Natural killer cell (primary cell): ENCODE results near the gene SAMD4A. TPM values are rescaled to one million over a fixed set of nuclear protein-coding genes. Genes with fewer than 3 reads are reported as not detected.

ENCODE experiments used
- ATAC-seq, 3 donors: fragments of 150-1000 bp in 2 of 3; fragments of 200-7000 bp in 1 of 3; cut with Tn5 transposase; 1 replicate in 1 of 3; 2 replicates in 2 of 3; pipeline ENCODE4 v1.10.0; 2021; ENCODE audit warnings: mild to moderate bottlenecking in 2 of 3, moderate library complexity in 2 of 3
- DNase-seq, 2 donors: peaks; one replicate each; pipeline versions ENCODE4 v3.0.0 to v3.0.0-alpha.2; 2013 to 2021; ENCODE audit warnings: mixed read lengths in 1 of 2
- H3K27ac ChIP-seq: one replicate; pipeline ENCODE4 v1.5.1; 2013; ENCODE audit warnings: mild to moderate bottlenecking, low read length
- H3K27me3 ChIP-seq: one replicate; pipeline ENCODE4 v1.6.1; 2013; ENCODE audit warnings: low read length; ENCODE audit not compliant: control insufficient read depth, insufficient read depth
- H3K36me3 ChIP-seq: one replicate; pipeline ENCODE4 v1.6.1; 2013; ENCODE audit warnings: low read length; ENCODE audit not compliant: control insufficient read depth, insufficient read depth
- H3K4me1 ChIP-seq: one replicate; pipeline ENCODE4 v1.6.1; 2013; ENCODE audit warnings: low read length; ENCODE audit not compliant: control insufficient read depth, insufficient read depth
- H3K4me3 ChIP-seq: one replicate; pipeline ENCODE4 v1.5.1; 2013; ENCODE audit warnings: low read length
- H3K9me3 ChIP-seq: one replicate; pipeline ENCODE4 v1.6.1; 2013; ENCODE audit warnings: low read length; ENCODE audit not compliant: control insufficient read depth, insufficient read depth
- H3K27ac Mint-ChIP-seq, 2 donors: one replicate each; pipeline ENCODE4 v1.8.0; 2022; ENCODE audit warnings: mild to moderate bottlenecking in 2 of 2, mixed read lengths in 2 of 2, moderate library complexity in 1 of 2
- H3K27me3 Mint-ChIP-seq, 2 donors: one replicate each; pipeline ENCODE4 v1.8.0; 2022; ENCODE audit warnings: low read depth in 2 of 2, mixed read lengths in 2 of 2
- H3K36me3 Mint-ChIP-seq: one replicate; pipeline ENCODE4 v1.8.0; 2022; ENCODE audit warnings: mixed read lengths
- H3K4me1 Mint-ChIP-seq, 2 donors: one replicate each; pipeline ENCODE4 v1.8.0; 2022; ENCODE audit warnings: mixed read lengths in 2 of 2
- H3K4me3 Mint-ChIP-seq: one replicate; pipeline ENCODE4 v1.8.0; 2022; ENCODE audit warnings: mild to moderate bottlenecking, moderate library complexity, mixed read lengths
- H3K9me3 Mint-ChIP-seq, 2 donors: one replicate each; pipeline ENCODE4 v1.8.0; 2022; ENCODE audit warnings: mixed read lengths in 2 of 2
- WGBS: methylation state at CpG from one replicate; pipeline ENCODE4 v1.1.7; 2013; ENCODE audit warnings: missing lambda C conversion rate; ENCODE audit not compliant: insufficient coverage; 5-methylcytosine and 5-hydroxymethylcytosine counted together
- intact Hi-C: fragments of 100-400 bp; cut with micrococcal nuclease; formaldehyde crosslinking; loops from one replicate; pipeline ENCODE4 v1.14.2; 2022
- total RNA-seq, 4 donors: library from RNA; stranded (reverse); fragments of 120-200 nt in 1 of 4; gene quantifications; one replicate each; pipeline versions ENCODE4 v1.2.3 to v1.2.4, GENCODE V29; 2013 to 2022
- TF ChIP-seq, protein P1 (sequence below): fragments of 200-600 bp; IDR thresholded peaks from one replicate; pipeline ENCODE4 v1.8.0; 2022; ENCODE audit warnings: antibody characterized with exemption

Gene SAMD4A
- total RNA-seq, 3 donors from 2014 or later (not counting 1 experiment from before 2014, with no cell fraction given) = 0.70 to 1.6 (median 1.4) TPM

DNA sequence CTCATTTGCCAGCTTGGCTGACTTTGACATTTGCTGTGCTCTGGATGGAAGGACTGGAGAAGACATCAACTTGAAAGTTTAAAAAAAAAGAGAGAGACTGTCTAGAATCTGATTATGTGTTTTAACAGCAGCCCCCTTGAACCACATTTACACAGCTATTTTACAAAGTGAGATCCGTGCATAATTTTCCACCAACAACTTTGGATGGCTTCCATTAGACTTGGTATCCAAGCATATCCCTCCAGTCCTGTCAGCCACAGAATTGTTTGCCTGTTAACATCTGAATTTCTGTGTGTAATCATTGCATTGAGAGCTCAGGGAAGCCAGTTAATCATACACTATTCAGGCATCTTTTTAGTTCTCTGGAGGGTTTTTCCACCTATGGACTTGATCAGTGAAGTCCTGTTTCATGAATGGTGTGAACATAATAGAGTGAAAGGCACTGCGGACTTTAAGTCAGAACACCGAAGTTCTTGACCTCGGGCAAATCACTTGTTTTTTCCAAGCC is 93.7 kb downstream of the SAMD4A start:
- H3K4me1 Mint-ChIP-seq = no peaks in the 10 kb centered on the region
- Histone ChIP-seq H3K36me3 (no peaks in the 10 kb centered on the region), H3K4me1 (no peaks in the 10 kb centered on the region), H3K27me3 (peaks cover 24% of the 10 kb centered on the region), H3K9me3 (no peaks in the 10 kb centered on the region), H3K27ac (no peak overlapping the region), H3K4me3 (no peak overlapping the region)
- DNase-seq (no peak), ATAC-seq (no peak)
- WGBS = 92% methylated on average over 4 of the region's 4 CpGs
- no peaks in the 10 kb centered on the region for H3K36me3 Mint-ChIP-seq
- peaks cover 74 to 85% of the 10 kb centered on the region in 2 donors for H3K27me3 Mint-ChIP-seq
- no peaks in the 10 kb centered on the region for H3K9me3 Mint-ChIP-seq
- intact Hi-C loops = no loop called here
- no peak overlapping the region for H3K27ac Mint-ChIP-seq
- TF ChIP-seq, protein P1, sequence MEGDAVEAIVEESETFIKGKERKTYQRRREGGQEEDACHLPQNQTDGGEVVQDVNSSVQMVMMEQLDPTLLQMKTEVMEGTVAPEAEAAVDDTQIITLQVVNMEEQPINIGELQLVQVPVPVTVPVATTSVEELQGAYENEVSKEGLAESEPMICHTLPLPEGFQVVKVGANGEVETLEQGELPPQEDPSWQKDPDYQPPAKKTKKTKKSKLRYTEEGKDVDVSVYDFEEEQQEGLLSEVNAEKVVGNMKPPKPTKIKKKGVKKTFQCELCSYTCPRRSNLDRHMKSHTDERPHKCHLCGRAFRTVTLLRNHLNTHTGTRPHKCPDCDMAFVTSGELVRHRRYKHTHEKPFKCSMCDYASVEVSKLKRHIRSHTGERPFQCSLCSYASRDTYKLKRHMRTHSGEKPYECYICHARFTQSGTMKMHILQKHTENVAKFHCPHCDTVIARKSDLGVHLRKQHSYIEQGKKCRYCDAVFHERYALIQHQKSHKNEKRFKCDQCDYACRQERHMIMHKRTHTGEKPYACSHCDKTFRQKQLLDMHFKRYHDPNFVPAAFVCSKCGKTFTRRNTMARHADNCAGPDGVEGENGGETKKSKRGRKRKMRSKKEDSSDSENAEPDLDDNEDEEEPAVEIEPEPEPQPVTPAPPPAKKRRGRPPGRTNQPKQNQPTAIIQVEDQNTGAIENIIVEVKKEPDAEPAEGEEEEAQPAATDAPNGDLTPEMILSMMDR = no peak
- no peak overlapping the region for H3K4me3 Mint-ChIP-seq

DNA sequence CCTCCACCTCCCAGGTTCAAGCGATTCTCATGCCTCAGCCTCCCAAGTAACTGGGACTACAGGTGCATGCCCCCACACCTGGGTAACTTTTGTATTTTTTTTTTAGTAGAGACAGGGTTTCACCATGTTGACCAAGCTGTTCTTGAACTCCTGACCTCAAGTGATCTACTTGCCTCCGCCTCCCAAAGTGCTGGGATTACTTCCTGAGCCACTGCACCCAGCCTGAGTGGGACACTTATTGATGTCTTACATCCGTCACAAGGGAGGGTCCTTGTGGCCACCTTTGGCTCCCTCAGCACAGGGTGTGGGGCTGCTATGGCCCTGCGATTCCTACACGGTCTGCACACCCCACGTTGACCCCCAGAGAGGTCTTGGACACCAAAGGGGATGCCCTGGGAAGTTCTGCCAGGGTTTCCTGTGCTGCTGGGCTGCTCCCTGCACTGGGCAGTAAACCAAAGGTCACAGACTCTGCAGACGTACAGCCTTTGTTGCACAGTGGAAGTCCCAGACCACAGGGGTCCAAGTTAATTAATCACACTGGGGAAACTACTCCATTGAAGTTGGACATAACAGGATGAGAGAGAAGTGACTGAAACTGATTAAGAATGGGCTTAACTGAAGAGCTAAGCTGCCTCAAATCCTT is 95.7 kb downstream of the SAMD4A start:
- ATAC-seq (no peak), DNase-seq (no peak)
- Mint-ChIP-seq H3K4me1 (no peaks in the 10 kb centered on the region), H3K27ac (no peak overlapping the region), H3K27me3 (peaks cover 81 to 91% of the 10 kb centered on the region in 2 donors), H3K36me3 (no peaks in the 10 kb centered on the region), H3K9me3 (no peaks in the 10 kb centered on the region), H3K4me3 (no peak overlapping the region)
- H3K27me3 ChIP-seq = peaks cover 41% of the 10 kb centered on the region
- TF ChIP-seq, protein P1 = no peak
- H3K4me3 ChIP-seq = no peak overlapping the region
- intact Hi-C loops = no loop called here
- 88% methylated on average over 7 of the region's 7 CpGs for WGBS
- H3K4me1 ChIP-seq = no peaks in the 10 kb centered on the region
- no peaks in the 10 kb centered on the region for H3K9me3 ChIP-seq
- no peak overlapping the region for H3K27ac ChIP-seq
- H3K36me3 ChIP-seq = no peaks in the 10 kb centered on the region

DNA sequence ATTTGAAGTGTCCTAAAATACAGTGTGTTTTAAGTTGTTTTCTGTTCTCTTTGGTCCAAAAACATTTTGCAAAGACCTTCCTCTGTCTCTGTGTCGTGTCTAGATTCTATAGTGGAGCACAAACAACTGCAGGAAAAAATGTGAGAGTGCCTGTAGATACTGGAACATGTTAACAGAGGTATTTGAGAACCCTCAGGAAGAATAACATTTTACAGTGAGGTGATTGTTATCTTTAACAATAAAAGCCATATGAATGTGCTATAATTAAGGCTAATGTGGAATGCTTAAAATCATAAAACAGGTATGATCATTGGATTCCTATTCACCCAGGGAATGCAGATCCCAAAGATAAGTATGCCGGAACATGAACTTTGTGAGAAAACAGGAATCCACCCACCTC is 98.0 kb downstream of the SAMD4A start:
- Histone ChIP-seq H3K27ac (no peak overlapping the region), H3K27me3 (peaks cover 56% of the 10 kb centered on the region), H3K4me1 (peaks cover 13% of the 10 kb centered on the region), H3K4me3 (no peak overlapping the region), H3K36me3 (no peaks in the 10 kb centered on the region), H3K9me3 (no peaks in the 10 kb centered on the region)
- H3K27ac Mint-ChIP-seq = no peak overlapping the region
- ATAC-seq = no peak
- TF ChIP-seq, protein P1 = no peak
- peaks cover 5% of the 10 kb centered on the region in 2 donors for H3K4me1 Mint-ChIP-seq
- peaks cover 78 to 94% of the 10 kb centered on the region in 2 donors for H3K27me3 Mint-ChIP-seq
- H3K36me3 Mint-ChIP-seq = no peaks in the 10 kb centered on the region
- H3K4me3 Mint-ChIP-seq = no peak overlapping the region
- H3K9me3 Mint-ChIP-seq = no peaks in the 10 kb centered on the region
- WGBS = 79% methylated on average over 1 of the region's 2 CpGs
- intact Hi-C loops = no loop called here
- no peak for DNase-seq

DNA sequence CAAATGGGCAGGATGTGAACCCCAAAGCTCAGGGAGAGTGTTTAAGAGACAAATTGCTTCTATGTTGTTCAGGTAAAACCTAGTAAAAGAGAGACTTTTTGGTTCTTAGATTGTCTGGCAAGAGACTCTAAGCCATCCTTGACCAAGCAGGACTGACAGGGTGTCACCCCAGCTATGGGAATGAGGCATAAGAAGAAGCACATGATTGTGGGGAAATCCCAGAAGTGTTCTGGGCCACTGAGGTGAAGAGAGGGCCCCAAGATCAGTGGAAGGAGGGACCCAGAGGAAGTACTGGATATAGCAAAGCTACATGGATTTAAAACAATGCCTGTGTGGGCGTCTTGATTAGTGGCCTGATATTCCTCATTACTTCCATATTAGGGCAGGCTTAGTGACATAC is 99.0 kb downstream of the SAMD4A start:
- Mint-ChIP-seq H3K27me3 (peaks cover 76 to 89% of the 10 kb centered on the region in 2 donors), H3K9me3 (no peaks in the 10 kb centered on the region), H3K4me3 (no peak overlapping the region), H3K36me3 (no peaks in the 10 kb centered on the region), H3K4me1 (peaks cover 15% of the 10 kb centered on the region in 2 donors), H3K27ac (no peak overlapping the region)
- H3K27me3 ChIP-seq = peaks cover 59% of the 10 kb centered on the region
- H3K4me3 ChIP-seq = no peak overlapping the region
- DNase-seq (no peak), ATAC-seq (no peak)
- H3K9me3 ChIP-seq = no peaks in the 10 kb centered on the region
- H3K27ac ChIP-seq = no peak overlapping the region
- 94% methylated on average over 1 of the region's 1 CpG for WGBS
- TF ChIP-seq, protein P1 = no peak
- H3K4me1 ChIP-seq = peaks cover 23% of the 10 kb centered on the region
- intact Hi-C loops = no loop called here
- no peaks in the 10 kb centered on the region for H3K36me3 ChIP-seq
